Fibroblast of pulmonary artery (primary cell): ENCODE measurements around the gene CFAP69.

Experiments
- DNase-seq: peaks from one replicate; pipeline ENCODE4 v3.0.0-alpha.2; 2010; ENCODE audit warnings: low read depth
- H3K4me3 ChIP-seq: replicated peaks from 2 replicates; pipeline ENCODE4 v1.5.1; 2011; ENCODE audit warnings: low read depth, mild to moderate bottlenecking, control low read depth, low read length, moderate library complexity
- TF ChIP-seq, protein P1 (sequence below): IDR thresholded peaks from 2 replicates; pipeline ENCODE4 v1.5.1; 2011; ENCODE audit warnings: mild to moderate bottlenecking, control low read depth, low read length, inconsistent platforms; ENCODE audit errors: missing control alignments

The CFAP69 gene

DNA sequence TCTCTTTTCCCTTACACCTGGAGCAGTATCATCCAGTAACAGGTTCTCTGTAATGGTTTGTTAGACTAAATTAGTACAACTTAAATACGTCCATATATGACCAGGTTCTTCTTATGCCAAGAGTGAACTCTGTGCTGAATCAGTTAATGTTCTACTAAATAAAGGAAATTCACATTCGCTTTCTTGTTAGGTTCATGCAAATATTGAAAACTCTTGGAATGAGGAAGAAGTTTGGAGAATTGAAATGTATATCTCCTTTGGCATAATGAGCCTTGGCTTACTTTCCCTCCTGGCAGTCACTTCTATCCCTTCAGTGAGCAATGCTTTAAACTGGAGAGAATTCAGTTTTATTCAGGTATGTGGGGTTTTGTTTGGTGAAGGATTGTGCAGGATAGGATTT, 15.3 kb upstream of the CFAP69 start:
- TF ChIP-seq, protein P1, sequence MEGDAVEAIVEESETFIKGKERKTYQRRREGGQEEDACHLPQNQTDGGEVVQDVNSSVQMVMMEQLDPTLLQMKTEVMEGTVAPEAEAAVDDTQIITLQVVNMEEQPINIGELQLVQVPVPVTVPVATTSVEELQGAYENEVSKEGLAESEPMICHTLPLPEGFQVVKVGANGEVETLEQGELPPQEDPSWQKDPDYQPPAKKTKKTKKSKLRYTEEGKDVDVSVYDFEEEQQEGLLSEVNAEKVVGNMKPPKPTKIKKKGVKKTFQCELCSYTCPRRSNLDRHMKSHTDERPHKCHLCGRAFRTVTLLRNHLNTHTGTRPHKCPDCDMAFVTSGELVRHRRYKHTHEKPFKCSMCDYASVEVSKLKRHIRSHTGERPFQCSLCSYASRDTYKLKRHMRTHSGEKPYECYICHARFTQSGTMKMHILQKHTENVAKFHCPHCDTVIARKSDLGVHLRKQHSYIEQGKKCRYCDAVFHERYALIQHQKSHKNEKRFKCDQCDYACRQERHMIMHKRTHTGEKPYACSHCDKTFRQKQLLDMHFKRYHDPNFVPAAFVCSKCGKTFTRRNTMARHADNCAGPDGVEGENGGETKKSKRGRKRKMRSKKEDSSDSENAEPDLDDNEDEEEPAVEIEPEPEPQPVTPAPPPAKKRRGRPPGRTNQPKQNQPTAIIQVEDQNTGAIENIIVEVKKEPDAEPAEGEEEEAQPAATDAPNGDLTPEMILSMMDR, result no peak
- no peak for DNase-seq
- H3K4me3 ChIP-seq, result no peak overlapping the region

DNA sequence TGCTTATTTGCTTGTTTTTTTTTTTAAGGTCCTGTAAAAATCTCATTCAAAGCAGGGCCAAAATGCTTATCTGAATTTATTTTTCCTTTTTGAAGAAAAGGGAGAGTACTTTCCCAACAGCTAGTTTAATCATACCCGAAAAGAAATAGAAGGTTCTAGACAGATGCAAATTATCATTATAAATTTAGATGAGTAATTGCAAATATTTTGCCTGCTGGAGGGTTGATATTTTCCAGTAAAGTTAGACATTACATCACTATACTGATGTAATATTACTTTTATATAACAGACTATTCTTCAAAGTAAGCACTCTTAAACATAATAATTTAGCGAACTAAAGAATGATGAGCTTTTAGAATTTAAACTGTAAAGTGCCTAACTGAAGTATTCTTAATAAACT, 14.1 kb upstream of the CFAP69 start:
- no peak for DNase-seq
- H3K4me3 ChIP-seq, result no peak overlapping the region
- TF ChIP-seq, protein P1, result no peak

DNA sequence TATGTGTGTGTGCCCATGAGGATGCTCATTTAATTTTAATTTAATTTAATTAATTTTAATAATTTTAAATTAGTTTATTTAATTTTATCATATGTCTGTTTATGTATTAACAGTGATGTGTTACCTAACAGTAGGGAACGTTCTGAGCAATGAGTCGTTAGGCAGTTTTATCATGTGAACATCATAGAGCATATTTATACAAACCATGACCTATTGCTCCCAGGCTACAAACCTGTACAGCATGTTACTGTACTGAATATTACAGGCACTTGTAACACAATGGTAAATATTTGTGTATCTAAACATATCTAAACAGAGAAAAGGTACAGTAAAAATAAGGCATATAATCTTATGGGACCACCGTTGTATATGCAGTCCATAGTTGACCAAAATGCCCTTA, 13.7 kb upstream of the CFAP69 start:
- DNase-seq, result no peak
- TF ChIP-seq, protein P1, result no peak

DNA sequence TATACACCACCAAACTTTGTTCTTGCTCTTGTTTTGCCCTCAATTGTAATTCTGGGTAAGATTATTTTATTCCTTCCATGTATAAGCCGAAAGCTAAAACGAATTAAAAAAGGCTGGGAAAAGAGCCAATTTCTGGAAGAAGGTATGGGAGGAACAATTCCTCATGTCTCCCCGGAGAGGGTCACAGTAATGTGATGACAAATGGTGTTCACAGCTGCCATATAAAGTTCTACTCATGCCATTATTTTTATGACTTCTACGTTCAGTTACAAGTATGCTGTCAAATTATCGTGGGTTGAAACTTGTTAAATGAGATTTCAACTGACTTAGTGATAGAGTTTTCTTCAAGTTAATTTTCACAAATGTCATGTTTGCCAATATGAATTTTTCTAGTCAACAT, 12.5 kb upstream of the CFAP69 start:
- TF ChIP-seq, protein P1, result no peak
- H3K4me3 ChIP-seq, result no peak overlapping the region
- DNase-seq, result no peak

More for the DNA sequence above, 13.7 kb upstream of the CFAP69 start:
- H3K4me3 ChIP-seq, result no peak overlapping the region

DNA sequence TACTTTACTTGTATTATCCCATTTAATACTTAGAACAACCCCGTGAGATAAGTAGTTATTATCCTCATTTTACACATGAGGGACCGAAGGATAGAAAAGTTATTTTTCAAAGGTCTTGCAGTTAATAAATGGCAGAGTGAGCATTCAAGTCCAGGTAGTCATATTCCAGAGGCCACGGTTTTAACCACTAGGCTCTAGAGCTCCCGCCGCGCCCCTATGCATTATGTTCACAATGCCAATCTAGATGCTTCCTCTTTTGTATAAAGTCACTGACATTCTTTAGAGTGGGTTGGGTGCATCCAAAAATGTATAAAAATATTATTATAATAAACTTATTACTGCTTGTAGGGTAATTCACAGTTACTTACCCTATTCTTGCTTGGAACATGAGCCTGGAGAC, 11.4 kb upstream of the CFAP69 start:
- TF ChIP-seq, protein P1, result no peak

DNA sequence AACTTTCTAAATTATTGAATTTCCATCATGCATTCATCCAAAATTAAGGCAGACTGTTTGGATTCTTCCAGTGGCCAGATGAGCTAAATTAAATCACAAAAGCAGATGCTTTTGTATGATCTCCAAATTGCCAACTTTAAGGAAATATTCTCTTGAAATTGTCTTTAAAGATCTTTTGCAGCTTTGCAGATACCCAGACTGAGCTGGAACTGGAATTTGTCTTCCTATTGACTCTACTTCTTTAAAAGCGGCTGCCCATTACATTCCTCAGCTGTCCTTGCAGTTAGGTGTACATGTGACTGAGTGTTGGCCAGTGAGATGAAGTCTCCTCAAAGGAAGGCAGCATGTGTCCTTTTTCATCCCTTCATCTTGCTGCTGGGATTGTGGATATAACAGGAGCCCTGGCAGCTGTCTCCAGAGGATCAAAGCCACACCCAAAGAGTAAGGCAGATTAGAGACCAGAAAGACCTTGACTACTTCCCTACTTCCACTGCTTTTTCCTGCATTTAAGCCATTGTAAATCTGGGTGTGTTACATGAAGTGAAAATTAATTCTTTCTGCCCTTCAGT, 8.2 kb upstream of the CFAP69 start:
- no peak for DNase-seq
- H3K4me3 ChIP-seq, result no peak overlapping the region
- TF ChIP-seq, protein P1, result no peak

More for the DNA sequence above, 11.4 kb upstream of the CFAP69 start:
- no peak for DNase-seq
- no peak overlapping the region for H3K4me3 ChIP-seq

DNA sequence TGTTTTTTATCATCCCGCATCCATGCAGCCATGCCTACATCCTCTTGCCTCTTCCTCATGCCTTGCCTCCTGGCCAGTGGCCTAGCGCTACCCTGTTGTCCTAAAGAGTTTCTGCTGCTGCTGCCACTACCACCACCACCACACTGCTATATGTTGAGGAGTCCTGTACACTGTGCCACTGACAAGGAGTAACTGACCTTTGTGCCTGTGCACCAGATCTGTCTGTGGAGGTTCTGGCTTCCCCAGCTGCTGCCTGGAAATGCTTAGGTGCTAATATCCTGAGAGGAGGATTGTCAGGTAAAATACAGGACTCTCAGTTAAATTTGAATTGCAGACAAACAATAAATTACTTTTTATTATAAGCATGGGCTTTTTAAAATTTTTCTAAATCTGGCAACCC, 7.0 kb upstream of the CFAP69 start:
- TF ChIP-seq, protein P1, result no peak
- no peak overlapping the region for H3K4me3 ChIP-seq
- DNase-seq, result no peak
